GM19239 (cell line): Measurements from ENCODE around the gene SLC26A1.

ENCODE experiments used
- DNase-seq: peaks from one replicate; pipeline ENCODE4 v3.0.0; 2011; ENCODE audit warnings: low spot score; ENCODE audit not compliant: insufficient read length
- FAIRE-seq: peaks from 2 replicates; lab custom pipeline; 2011; peaks lifted over from hg19 to GRCh38; lab: Jason Lieb, UNC

SLC26A1 gene, protein sequence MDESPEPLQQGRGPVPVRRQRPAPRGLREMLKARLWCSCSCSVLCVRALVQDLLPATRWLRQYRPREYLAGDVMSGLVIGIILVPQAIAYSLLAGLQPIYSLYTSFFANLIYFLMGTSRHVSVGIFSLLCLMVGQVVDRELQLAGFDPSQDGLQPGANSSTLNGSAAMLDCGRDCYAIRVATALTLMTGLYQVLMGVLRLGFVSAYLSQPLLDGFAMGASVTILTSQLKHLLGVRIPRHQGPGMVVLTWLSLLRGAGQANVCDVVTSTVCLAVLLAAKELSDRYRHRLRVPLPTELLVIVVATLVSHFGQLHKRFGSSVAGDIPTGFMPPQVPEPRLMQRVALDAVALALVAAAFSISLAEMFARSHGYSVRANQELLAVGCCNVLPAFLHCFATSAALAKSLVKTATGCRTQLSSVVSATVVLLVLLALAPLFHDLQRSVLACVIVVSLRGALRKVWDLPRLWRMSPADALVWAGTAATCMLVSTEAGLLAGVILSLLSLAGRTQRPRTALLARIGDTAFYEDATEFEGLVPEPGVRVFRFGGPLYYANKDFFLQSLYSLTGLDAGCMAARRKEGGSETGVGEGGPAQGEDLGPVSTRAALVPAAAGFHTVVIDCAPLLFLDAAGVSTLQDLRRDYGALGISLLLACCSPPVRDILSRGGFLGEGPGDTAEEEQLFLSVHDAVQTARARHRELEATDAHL

DNA sequence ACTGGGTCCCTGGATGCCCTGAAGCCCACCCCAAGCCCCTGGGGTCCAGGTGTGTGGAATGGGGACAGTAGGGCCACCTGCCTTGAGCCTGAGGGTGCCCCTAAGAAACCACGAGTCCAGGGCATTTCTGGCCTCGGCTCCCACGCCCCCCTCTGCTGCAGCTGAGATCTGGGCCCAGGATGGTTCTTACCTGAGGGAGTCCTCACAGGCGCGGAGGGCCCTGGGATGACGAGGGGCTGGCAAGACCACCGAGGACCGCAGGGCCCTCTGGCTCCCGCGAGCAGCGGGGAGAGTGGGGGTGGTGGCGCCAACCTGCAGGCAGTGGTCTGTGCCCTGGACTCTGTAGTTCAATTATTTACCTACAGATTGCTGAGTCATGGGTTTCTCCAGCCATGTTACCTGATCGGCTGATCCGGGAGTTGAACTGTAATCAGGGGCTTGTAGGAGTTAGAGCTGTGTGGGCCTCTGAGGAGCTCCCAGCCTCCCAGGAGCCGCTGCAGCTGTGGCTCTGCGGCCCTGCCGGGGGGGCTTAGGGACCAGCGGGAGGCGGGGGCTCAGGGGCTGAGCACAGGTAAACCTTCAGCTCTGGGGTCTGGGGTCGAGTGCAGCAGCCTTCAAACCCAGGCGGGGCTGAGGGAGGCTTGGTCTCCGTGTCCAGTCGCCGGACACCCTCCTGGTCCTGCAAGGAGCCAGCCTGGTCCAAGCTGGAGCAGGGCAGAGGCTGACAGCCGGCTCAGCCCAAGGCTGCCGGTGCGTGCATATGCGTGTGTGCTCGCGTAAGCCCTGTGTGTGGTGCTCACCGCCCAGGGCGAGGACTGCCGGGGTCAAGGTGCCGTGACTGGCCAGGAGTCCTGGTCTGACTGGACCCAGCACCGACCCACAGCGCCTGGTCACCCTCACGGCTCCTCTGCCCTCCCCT lies at the start of gene SLC26A1:
Gene SLC26A1, minus strand, starts transcription at position 294 of the 919 bp plus-strand sequence. CDS start 1,701 bp downstream, outside the sequence.
- DNase-seq (no peak), FAIRE-seq (no peak)

DNA sequence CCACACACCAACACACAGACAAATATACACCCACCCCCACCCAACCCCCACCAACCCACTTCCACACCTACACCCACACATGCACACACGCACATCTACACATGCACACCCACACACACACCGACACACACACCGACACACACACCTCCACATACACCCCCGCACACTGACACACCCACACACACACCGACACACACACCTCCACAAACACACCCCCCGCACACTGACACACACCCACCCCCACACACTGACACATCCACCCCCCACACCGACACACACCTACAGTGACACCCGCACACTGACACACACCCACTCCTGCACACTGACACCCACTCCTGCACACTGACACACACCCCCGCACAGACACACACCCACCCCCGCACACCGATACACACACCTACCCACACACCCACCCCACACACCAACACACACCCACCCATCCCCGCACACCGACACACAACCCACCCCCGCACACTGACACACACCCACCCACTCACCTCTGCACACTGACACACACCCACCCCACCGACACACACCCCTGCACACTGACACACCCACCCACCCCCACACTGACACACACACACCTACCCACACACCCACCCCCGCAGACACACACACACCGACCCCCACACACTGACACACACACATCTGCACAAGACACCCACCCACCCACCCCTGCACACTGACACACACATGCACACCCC lies 49.3 kb upstream of the SLC26A1 start:
- FAIRE-seq (no peak), DNase-seq (no peak)

DNA sequence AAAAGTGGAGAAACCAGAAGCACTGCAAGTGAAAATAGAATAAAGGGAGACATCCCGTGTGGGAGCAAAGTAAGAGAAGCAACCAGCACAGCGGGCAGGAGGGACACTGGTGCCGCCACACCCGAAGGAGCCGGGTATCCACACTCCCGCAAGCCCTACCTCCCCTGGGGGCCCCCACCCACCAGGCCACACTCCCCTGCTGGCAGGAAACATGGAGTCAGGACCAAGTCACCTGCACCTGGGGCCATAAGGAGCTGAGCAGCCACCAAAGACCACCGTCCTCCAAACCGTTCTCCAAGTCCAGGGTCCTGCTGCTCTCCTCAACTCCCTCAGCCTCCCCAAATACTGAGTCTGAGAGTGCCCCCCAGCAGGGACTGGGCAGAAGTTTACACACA lies 48.7 kb upstream of the SLC26A1 start:
- no peak for DNase-seq
- FAIRE-seq, result no peak

DNA sequence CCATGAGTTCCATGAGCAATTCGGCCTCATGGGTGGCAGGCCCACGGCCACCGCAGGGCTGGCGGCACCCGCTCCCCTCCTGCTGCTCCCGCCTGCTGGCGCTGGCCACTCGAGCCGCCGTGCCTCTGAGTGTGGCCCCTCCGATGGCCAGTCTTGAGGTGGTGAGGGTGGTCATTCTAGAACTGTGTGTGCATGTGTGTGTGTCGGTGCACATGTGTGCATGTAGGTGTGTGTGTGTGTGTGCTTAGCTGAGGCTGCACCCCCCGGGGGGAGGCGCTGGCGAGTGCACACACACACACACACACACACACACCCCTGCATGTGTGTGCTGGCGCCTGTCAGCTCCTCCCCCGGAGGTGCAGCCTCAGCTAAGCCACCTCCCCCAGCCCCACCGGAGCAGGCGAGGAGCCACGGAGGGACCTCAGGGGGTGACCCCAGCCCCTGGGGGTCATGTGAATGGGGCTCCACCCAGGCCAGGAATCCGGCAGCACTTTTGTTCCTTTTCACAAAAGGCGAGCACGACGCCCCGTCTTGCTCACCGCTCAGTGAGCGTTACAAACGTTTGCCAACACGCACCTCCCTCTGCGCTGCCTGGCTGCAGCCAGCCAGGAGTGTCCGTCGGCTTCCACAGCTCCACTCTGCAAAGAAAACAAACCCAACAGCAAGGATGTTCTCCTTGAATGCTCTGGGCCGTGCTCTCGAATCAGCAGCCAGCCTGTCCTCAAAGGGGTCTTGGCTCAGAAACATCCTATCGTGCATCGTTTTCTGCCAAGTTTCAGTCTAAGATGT lies 48.1 kb upstream of the SLC26A1 start:
- no peak for DNase-seq
- FAIRE-seq, result no peak

DNA sequence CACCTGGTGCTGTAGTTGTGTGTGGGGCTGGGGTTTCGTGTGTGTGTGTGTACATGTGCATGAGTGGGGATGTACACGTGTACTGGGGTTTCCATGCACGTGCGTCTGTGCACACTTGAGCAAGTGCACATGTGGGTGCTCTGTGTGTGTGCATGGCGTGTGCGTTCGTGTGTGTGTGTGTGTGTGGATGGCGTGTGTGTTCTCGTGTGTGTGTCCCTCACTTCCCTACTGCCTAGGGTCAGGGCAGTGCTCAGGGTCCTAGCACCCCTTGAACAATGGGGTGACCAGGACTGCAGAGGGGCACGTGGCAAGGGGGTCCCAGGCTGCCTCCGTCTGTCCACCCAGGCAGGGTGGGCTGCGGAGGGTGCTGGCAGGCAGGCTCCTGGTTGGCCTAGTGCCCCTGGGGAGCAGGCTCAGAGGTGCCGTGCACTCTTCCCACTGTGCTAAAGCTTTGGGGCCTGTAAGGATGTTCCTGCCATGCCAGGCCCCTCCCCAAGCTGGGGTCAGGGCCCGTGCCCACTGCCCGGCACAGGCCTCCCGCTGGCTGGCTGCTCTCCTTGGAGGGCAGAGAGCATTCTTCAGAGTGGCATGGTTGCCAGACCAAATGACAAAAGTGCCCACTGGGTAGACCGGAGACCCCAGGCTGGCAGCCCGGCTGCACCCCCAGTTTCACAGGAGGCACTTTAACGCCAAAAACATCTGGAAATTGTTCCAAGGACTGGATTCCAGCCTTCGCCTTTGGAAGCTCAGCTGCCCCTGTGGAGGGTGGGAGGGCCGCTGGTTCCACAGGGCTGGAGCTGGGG lies 47.3 kb upstream of the SLC26A1 start:
- FAIRE-seq (no peak), DNase-seq (no peak)

DNA sequence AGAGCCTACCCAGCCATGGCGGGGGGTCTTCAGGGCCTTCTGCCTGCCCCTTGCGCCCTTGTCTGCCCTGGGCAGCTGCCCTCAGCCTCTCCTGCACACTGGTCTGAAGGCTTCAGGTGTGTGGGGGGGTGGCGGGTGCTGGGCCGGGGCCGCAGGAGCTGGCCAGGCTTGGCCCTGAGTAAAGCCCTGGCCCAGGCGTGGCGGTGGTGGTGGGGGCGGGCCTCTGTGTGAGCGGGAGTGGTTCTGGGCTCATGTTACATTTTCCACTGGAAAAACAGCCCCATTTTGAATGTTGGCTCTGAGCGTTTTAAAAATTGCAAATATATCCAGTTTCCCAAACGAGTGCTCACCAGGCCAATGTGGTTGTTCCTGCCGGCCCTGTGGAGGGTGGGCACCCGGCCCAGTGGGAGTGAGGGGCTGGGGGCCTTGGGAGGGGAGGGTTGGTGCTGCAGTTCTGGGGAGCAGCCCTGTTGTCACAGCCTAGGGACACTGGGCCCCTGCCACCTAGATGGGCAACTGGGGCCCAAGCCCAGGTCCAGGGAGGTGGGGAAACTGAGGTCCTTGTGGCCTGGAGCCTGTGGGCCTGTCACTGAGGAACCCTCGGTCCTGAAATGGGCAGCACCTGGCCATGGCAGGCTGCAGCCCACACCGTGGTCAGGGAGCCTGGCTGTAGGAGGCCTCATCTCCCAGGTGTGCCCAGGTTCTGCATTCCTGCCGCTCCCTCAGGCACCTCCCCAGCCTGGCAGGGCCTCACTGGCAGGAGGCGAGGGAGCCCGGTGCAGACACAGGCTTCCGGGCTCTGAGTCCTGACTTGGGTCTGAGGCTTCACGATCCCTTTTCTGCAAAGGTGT lies 46.5 kb upstream of the SLC26A1 start:
- FAIRE-seq, result no peak
- DNase-seq, result no peak

DNA sequence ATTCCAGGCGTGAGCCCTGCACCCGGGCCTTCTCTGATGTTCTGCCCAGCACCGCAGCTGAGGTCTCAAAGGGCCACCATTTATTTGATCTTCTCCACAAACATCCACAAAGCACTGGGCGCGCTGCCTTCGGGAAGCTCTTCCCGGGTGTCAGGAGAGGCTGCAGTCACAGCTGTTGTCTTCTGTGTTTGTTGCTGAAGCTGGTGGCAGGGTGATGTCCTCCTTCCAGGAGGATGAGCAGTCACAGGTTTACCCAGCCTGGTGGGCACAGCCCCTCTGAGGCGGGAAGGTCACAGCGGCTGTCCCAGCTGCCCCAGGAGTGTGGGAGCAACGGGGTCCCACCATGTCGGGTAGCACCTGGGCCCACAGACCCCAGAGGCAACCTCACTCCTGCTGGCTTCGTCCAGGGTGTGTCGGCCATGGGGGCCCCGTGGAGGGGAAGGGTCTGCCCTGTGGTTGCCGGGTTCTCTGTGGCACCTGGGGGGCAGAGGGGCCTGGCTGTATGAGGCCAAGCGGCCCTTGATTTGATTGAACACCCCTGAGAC lies 45.8 kb upstream of the SLC26A1 start:
- DNase-seq, result no peak

DNA sequence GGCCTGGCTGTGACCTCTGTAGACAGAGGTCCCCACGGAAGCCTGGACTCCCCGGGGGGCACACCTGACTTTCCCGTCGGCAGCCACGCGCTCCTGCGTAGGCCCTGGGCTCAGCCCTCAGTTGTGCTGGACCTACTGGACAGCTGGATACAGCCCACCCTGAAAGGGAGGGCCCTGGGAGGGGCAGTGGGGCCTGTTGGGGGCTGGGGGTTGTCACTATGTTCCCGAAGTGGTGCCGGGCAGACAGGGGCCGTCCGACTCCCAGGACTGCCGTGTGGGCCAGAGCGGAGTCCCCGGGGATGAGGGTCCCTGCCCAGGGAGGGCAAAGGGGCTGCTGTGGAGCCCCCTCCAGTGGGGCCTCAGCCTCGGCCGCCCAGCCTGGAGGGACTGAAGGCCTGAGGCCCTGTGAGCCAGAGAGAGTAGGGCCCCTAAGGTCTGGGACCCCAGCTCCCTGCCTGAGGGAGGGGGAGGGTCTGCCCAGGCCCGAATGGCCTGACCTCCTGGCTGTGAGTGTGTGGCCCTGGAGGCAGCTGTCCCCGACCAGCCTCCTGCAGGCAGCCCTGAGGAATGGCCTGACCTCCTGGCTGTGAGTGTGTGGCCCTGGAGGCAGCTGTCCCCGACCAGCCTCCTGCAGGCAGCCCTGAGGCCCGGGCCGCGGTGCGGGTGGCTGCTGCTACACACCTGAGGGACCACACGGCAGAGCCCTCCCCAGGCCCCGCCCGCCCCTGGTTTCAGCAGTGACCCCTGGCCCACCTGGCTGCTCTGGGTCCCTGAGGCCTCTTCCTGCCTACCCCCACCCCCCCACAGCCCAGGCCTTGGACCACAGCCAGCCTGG lies 44.0 kb upstream of the SLC26A1 start:
- DNase-seq (no peak), FAIRE-seq (no peak)

More for the DNA sequence above, 45.8 kb upstream of the SLC26A1 start:
- no peak for FAIRE-seq

DNA sequence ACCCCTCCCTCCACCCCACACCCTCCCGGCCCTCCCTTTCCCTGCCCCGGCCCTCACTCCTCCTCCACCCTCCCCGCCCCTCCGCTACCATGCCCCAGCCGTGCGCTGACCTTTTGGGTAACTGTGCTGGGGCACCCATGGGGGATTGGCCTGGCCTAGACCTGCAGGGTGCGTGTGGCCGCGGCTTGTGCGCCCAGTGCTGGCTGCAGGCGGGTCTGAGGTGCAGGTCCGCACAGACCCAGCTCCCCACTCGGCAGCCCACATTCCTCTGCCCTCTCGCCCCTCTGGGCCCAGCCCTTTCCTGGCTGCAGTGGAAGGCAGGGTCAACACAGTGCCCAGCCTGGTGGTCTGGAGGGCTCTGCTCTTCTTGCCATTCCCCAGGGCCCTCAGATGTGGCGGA lies 42.9 kb upstream of the SLC26A1 start:
- DNase-seq, result no peak

DNA sequence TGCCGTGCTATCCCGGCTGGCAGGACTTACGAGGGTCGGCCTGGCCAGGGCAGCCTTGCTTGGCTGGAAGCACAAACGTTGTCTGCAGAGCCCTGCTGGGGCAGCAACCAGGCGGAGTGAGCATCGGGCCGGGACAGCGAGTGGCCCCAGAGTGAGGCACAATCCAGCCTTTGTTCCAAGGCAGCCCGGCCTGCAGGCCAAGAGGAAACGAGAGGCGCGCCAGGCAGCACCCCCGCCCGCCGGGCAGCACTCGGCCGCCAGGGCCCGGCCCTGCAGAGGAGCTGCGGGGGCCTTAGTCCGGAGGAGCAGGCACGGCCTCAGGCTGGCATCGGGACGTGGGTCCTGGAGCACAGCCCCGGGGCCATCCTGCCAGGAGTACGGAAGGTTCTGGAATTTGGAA lies 42.3 kb upstream of the SLC26A1 start:
- FAIRE-seq (no peak), DNase-seq (no peak)

More for the DNA sequence above, 42.9 kb upstream of the SLC26A1 start:
- FAIRE-seq, result no peak

DNA sequence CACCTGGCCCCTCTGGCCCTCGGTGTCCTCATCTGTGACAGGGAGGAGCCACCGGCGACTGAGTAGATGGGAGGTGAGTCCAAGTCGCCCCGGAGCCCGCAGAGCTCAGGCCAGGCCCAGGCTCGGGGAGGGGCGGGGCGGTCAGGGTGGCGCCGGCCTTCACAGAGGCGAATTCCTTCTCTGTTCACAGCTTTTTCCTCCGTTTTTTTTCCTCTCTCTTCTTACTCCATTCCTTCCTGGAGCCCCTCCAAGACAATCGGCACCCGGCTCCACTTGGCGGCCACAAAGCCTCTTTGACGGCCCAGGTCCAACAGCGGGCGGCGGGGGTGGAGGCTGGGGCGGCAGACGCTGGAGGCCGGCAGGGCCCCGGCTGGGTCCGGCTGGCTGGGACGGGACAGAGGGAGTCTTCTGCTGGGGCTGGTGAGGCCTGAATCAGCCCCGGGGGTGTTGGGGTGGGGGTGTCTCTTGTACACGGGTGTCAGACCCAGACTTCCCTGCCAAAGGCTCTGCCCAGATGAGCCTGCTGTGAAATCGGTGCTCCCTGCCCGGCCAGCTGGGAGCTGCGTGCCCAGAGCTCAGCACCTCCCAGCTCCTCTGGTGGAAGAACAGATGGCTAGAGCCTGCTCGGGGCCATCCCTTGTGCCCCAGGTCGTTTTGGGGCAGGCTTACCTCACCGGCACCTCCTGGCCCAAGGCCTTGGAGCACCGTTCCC lies 40.8 kb upstream of the SLC26A1 start:
- FAIRE-seq, result no peak

DNA sequence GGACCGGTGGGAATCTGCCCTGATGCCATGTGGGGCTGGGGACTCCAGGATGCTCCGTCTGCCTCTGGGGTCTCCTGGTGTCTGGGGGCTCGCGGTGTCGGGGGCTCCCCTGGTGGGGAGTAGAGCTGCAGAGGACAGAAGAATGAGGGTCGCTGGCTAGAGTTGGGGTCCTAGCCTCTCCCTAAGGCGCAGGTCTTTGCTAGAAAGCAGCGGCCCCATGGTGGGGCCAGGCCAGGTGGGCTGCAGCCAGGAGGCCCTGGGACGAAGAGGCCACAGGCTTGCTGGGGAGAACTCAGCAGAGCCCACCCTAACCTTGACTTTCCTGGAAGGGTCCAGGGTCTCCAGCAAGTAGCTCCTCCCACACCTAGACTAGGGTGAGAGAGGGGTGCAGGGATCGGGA lies 39.7 kb upstream of the SLC26A1 start:
- no peak for FAIRE-seq
- no peak for DNase-seq

More for the DNA sequence above, 40.8 kb upstream of the SLC26A1 start:
- no peak for DNase-seq

DNA sequence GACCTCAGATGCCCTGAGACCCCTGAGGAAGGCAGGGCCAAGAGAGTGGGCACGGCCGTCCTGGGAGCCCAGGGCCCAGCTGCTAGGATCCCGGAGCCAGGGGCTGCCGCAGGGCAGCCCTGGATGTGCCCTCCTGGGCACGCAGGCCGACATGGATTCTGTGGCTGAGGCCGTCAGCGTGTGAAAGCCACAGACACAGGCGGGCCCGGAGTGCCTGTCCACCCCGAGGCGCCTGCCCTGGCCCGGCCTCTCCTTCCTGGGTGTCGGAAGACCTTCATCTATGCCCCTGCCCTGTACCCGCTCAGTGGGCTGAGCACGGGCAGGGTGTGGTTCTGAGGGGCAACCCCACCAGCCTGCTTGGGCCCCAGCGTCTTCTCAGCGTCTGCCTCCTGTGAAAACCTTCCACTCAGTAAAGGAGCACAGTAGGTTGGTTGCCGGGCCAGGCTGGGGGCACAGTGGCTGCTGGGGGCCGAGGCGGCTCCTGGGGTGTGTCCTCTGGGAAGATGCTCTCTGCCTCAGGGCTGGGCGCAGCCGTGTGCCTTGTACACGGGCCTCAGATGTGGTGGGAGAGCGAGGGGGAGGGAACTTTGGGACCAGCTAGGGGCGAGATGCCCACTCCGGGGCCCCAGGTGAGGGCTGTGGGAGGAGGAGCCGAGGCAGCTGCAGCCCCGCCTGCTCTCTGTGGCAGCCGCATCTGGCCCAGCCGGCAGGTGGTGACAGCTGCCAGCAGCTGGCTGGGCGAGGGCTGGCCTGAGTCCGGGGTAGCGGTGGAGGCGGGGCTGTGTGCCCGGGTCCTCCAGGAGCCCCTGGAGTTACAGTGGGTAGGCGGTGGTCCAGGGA lies 39.0 kb upstream of the SLC26A1 start:
- FAIRE-seq (no peak), DNase-seq (no peak)

DNA sequence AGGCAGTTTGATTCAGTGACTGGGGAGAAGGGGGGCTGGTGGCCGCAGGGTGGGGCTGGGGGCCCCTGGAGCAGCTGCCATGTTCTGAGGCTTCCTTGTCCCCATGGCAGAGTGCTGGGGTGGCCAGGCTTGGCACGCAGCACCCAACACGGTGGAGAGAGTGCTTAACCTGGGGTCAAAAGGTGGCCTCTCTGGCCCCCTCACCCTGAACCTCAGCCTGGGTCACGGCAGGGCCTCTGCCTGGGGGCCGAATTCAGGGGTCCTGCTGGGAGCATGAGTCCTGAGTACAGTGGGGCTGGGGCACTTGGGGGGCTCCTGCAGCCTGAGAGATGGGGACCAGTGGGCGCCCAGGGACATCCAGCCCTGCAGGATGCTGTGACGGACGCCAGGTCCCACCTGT lies 38.1 kb upstream of the SLC26A1 start:
- DNase-seq, result no peak
- no peak for FAIRE-seq

DNA sequence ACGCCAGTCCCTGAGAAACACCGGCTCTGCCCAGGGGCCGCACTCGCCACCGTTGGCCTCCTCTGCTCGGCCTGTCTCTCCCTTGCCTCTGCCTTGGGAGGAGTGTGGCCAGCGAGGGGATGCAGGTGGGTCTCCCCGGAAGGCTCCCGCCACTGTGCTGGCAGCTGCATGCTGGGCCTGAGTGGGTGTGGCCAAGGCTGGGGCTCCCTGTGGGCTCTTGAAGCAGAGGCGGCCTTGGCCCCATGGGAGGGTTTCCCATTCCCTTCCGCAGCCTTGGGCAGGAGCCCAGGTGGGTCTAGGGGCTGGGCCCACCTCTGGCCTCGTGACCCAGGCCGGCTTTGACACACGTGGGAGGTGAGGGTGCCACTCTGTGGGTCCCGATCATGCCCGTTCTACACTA lies 37.4 kb upstream of the SLC26A1 start:
- no peak for FAIRE-seq
- DNase-seq, result no peak
